ENCODE data around the gene TANC1.
"Not testable (repeated sequence)": the region's sequence is repeated elsewhere in the genome, so short reads cannot be mapped to it uniquely, and the experiment has no call there.

The TANC1 gene

GRCh38 chr2:159082119-159082518, 113.7 kb downstream of the TANC1 start:
- in situ Hi-C loops (cut with MboI; ENCODE audit: low sequenced_read_pairs): no loop called here

- in situ Hi-C loops (cut with MboI; ENCODE audit: low sequenced_read_pairs): no loop called here
Observed at GRCh38 chr2:159084384-159085370, 116.2 kb downstream of the TANC1 start.

- in situ Hi-C loops (cut with MboI; ENCODE audit: low sequenced_read_pairs): no loop called here
Observed at GRCh38 chr2:159086342-159086741, 117.9 kb downstream of the TANC1 start.

- in situ Hi-C loops (cut with MboI; ENCODE audit: low sequenced_read_pairs): no loop called here
Observed at GRCh38 chr2:159086826-159087225, 118.4 kb downstream of the TANC1 start.

- in situ Hi-C loops (cut with MboI; ENCODE audit: low sequenced_read_pairs): no loop called here
Observed at GRCh38 chr2:159088906-159089305, 120.5 kb downstream of the TANC1 start.

- in situ Hi-C loops (cut with MboI; ENCODE audit: low sequenced_read_pairs): no loop called here
Observed at GRCh38 chr2:159089543-159089942, 121.1 kb downstream of the TANC1 start.

GRCh38 chr2:159090514-159091201, 122.2 kb downstream of the TANC1 start:
- in situ Hi-C loops (cut with MboI; ENCODE audit: low sequenced_read_pairs): no loop called here

GRCh38 chr2:159091381-159091780, 122.9 kb downstream of the TANC1 start:
- in situ Hi-C loops (cut with MboI; ENCODE audit: low sequenced_read_pairs): no loop called here

GRCh38 chr2:159091976-159092375, 123.5 kb downstream of the TANC1 start:
- in situ Hi-C loops (cut with MboI; ENCODE audit: low sequenced_read_pairs): no loop called here

- in situ Hi-C loops (cut with MboI; ENCODE audit: low sequenced_read_pairs): no loop called here
Observed at GRCh38 chr2:159093497-159093896, 125.1 kb downstream of the TANC1 start.

- in situ Hi-C loops (cut with MboI; ENCODE audit: low sequenced_read_pairs): no loop called here
Observed at GRCh38 chr2:159094173-159094737, 125.8 kb downstream of the TANC1 start.

- in situ Hi-C loops (cut with MboI; ENCODE audit: low sequenced_read_pairs): no loop called here
Observed at GRCh38 chr2:159095813-159096212, 127.4 kb downstream of the TANC1 start.

GRCh38 chr2:159096302-159096855, 127.9 kb downstream of the TANC1 start:
- in situ Hi-C loops (cut with MboI; ENCODE audit: low sequenced_read_pairs): not testable (repeated sequence)

GRCh38 chr2:159096901-159097300, 128.5 kb downstream of the TANC1 start:
- in situ Hi-C loops (cut with MboI; ENCODE audit: low sequenced_read_pairs): no loop called here

- in situ Hi-C loops (cut with MboI; ENCODE audit: low sequenced_read_pairs): no loop called here
Observed at GRCh38 chr2:159098361-159098760, 129.9 kb downstream of the TANC1 start.

GRCh38 chr2:159098921-159099411, 130.5 kb downstream of the TANC1 start:
- in situ Hi-C loops (cut with MboI; ENCODE audit: low sequenced_read_pairs): no loop called here

GRCh38 chr2:159101755-159102489, 133.5 kb downstream of the TANC1 start:
- in situ Hi-C loops (cut with MboI; ENCODE audit: low sequenced_read_pairs): no loop called here

- in situ Hi-C loops (cut with MboI; ENCODE audit: low sequenced_read_pairs): no loop called here
Observed at GRCh38 chr2:159103411-159103810, 135.0 kb downstream of the TANC1 start.

- in situ Hi-C loops (cut with MboI; ENCODE audit: low sequenced_read_pairs): no loop called here
Observed at GRCh38 chr2:159106109-159106508, 137.7 kb downstream of the TANC1 start.

- in situ Hi-C loops (cut with MboI; ENCODE audit: low sequenced_read_pairs): no loop called here
Observed at GRCh38 chr2:159108181-159108893, 139.9 kb downstream of the TANC1 start.
